AG04450 (cell line): ENCODE data around the gene MYLK. TPM values are rescaled to one million over a fixed set of nuclear protein-coding genes. Genes with fewer than 3 reads are reported as not detected.
"Not testable (repeated sequence)": the region's sequence is repeated elsewhere in the genome, so short reads cannot be mapped to it uniquely, and the experiment has no call there.

Experiments
- CTCF ChIA-PET: fragments of 300-600, 350-600 bp; formaldehyde crosslinking; extraction: SDS; loops from one replicate; lab custom pipeline; 2022; ENCODE audit warnings: antibody characterized with exemption, inconsistent platforms; lab: Charles Lee
- POLR2A ChIA-PET: fragments of 350-600 bp; formaldehyde crosslinking; extraction: SDS; loops from one replicate; lab custom pipeline; 2021; ENCODE audit warnings: antibody characterized with exemption, inconsistent platforms; lab: Yijun Ruan, JAX
- DNase-seq: peaks from one replicate; pipeline ENCODE4 v3.0.0-alpha.2; 2011; ENCODE audit warnings: low read depth, low spot score
- H3K27ac ChIP-seq: one replicate; pipeline ENCODE4 v1.5.1; 2012; ENCODE audit warnings: low read depth, low read length, control low read depth
- H3K27me3 ChIP-seq: one replicate; pipeline ENCODE4 v1.6.0; 2012; ENCODE audit warnings: low read length; ENCODE audit not compliant: control insufficient read depth, insufficient read depth
- H3K4me3 ChIP-seq: 2 replicates; pipeline ENCODE4 v1.5.1; 2011; ENCODE audit warnings: mild to moderate bottlenecking, low read depth, low read length, control low read depth
- H3K9me3 ChIP-seq: 2 replicates; pipeline ENCODE4 v1.5.1; 2012; ENCODE audit warnings: low read length; ENCODE audit not compliant: control insufficient read depth, insufficient read depth
- polyA plus RNA-seq: library from polyadenylated mRNA; depleted of rRNA; stranded (reverse); fragments of >200 nt; gene quantifications from 2 replicates; pipeline ENCODE4 v1.2.3, GENCODE V29; 2011
- TF ChIP-seq, protein P1 (sequence below): IDR thresholded peaks from 2 replicates; pipeline ENCODE4 v1.5.1; 2011; ENCODE audit warnings: low read depth, low read length, control low read depth, inconsistent platforms

MYLK gene
- polyA plus RNA-seq, 1 experiment, result 1,320 TPM

DNA sequence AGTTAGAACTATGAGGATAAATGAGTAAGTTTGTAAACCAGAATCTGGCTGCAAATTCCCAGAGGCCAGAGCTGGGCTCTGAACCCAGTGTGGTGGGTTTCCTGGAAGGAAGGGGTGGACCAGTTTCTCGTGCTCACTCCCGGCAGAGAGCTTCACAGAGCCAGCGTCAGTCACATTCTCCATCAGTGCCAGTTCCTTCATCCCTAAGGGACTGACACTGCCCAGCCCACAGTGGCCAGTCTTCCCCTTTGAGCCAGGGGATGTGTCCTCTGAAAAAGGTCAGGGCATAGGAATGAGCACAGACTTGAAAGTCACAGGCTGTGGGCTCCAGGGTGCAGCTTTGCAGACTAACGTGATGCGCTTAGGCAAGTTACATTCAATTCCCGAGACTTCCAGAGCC, 163.5 kb downstream of the MYLK start:
- H3K9me3 ChIP-seq, result no peaks in the 10 kb centered on the region

DNA sequence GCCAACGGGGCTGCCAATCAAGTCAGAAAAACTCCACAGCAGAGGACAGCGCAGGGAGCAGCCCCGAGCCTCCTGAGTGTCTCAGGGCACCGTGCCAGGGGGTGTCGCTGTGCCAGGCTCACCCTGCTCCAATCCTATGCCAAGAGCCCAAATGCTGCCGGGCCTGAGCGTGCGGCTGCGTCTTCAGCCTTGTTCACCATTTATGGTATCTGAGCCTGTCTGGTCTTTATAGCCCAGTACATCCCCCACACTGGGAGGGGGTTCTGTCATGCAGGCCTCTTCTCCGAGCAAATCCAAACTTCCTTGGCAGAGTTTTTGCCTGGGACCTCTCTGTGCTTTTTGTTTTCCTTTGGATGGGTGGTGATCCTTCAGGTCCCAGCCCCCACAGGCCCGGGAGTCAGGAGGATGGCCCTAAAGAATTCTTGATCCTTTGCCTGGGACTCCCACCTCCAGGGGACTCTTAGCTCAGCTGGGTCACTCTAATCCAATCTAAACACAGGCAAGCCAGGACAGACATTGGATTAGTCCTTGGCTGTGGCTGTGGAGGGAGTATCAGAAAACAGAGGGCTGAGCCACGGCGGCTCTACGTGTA, 164.2 kb downstream of the MYLK start:
- TF ChIP-seq, protein P1, sequence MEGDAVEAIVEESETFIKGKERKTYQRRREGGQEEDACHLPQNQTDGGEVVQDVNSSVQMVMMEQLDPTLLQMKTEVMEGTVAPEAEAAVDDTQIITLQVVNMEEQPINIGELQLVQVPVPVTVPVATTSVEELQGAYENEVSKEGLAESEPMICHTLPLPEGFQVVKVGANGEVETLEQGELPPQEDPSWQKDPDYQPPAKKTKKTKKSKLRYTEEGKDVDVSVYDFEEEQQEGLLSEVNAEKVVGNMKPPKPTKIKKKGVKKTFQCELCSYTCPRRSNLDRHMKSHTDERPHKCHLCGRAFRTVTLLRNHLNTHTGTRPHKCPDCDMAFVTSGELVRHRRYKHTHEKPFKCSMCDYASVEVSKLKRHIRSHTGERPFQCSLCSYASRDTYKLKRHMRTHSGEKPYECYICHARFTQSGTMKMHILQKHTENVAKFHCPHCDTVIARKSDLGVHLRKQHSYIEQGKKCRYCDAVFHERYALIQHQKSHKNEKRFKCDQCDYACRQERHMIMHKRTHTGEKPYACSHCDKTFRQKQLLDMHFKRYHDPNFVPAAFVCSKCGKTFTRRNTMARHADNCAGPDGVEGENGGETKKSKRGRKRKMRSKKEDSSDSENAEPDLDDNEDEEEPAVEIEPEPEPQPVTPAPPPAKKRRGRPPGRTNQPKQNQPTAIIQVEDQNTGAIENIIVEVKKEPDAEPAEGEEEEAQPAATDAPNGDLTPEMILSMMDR, result no peak
- Histone ChIP-seq H3K9me3 (no peaks in the 10 kb centered on the region), H3K27me3 (no peaks in the 10 kb centered on the region), H3K27ac (no peak overlapping the region), H3K4me3 (no peak overlapping the region)
- ChIA-PET POLR2A (no interaction called here), CTCF (interaction anchor here (1.1 to 2.0 kb wide), 3 partner anchors 67 to 78 kb away, joined by 6 to 10 read pairs (median 8); no protein-coding TSS in a partner anchor)
- no peak for DNase-seq

More for the DNA sequence above, 163.5 kb downstream of the MYLK start:
- ChIA-PET CTCF (interaction anchor here (1.1 to 1.3 kb wide), 2 partner anchors 68 to 78 kb away, joined by 6 to 10 read pairs; no protein-coding TSS in a partner anchor), POLR2A (no interaction called here)
- Histone ChIP-seq H3K27ac (no peak overlapping the region), H3K27me3 (no peaks in the 10 kb centered on the region), H3K4me3 (no peak overlapping the region)
- TF ChIP-seq, protein P1, result no peak
- no peak for DNase-seq

DNA sequence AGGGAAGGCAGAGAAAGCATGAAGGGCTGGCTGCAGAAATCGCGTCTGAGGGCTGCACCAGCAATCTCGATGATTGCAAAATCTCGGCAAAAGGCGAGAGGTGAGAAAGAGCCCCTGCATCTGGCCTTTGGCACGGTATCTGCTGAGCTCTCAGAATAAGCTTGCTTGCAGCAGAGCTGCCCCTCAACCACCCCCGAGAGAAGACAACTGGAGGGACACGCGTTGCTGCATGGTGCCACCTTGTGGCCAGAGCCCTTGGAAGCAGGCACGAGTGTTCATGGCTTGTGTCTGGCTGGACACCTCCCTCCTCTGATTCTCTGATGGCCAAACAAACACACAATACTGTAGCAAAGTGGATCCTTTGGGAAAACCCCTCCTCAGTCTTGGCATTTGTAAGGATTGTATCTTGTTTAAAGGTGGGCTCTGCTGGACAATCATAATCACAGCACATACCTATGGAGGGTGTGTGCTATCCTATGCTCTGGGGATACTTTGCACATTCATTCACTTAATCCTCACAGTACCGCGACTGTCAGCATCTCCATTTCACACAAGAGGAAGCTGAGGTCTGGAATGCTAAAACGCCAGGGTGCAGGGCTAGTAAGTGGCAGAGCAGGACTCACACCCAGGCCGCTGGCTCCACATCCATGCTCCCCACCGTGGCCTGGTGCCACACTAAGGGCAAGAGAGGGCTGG, 164.9 kb downstream of the MYLK start:
- TF ChIP-seq, protein P1, result peak; percentile 73
- POLR2A ChIA-PET, result interaction anchor here (1.2 kb wide), 1 partner anchor 77 kb away, joined by 3 read pairs; no protein-coding TSS in a partner anchor
- H3K27ac ChIP-seq, result not testable (repeated sequence)

DNA sequence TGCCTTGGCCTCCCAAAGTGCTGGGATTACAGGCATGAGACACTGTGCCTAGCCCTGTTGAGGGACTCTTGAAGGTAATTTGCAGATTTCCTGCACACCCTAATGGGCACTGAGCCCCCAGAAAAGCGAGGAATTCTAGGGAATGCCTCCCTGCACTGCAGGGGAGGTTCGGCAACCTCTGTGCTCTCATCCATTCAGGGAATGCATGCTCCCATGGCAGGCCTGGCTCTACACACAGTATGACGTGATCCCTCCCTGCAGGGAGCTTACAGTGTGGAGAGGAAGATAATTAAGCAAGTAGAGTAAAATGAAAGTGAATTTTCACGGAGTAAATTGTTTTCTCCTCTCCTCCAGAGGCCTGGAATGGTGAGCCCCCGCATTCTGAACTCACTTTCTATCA, 166.0 kb downstream of the MYLK start:
- ChIA-PET POLR2A (interaction anchor here (1.2 kb wide), 1 partner anchor 76 kb away, joined by 3 read pairs; no protein-coding TSS in a partner anchor), CTCF (interaction anchor here (1.7 to 2.0 kb wide), 4 partner anchors 10 to 76 kb away, joined by 6 to 23 read pairs (median 8); no protein-coding TSS in a partner anchor)
- DNase-seq, result no peak

More for the DNA sequence above, 164.9 kb downstream of the MYLK start:
- not testable (repeated sequence) for H3K27me3 ChIP-seq, H3K9me3 ChIP-seq, H3K4me3 ChIP-seq, DNase-seq
- CTCF ChIA-PET, result interaction anchor here (0.6 to 2.0 kb wide), 6 partner anchors 9 to 77 kb away, joined by 3 to 23 read pairs (median 8); no protein-coding TSS in a partner anchor

DNA sequence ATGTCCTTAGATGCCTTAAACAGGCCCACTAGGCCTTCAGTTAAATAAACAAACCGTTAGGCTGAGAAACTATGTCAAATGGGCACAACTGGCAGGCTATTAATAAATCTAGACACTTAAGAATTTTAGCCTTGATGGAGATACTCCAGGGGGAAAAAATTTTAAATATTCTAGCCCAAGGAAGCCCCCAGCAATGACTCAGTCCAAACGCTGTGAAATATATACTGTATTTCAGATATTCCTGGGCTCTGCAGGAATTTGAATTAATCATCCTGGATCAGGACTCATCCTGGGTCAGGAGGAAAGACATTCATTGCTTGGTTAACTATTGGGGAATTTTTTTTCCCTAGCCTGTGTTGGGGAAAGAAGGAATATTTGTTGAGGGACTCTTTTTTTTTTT, 166.7 kb downstream of the MYLK start:
- POLR2A ChIA-PET, H3K27me3 ChIP-seq, H3K9me3 ChIP-seq, H3K4me3 ChIP-seq, DNase-seq, H3K27ac ChIP-seq: not testable (repeated sequence)
- CTCF ChIA-PET, result interaction anchor here (1.2 to 1.9 kb wide), 4 partner anchors 11 to 75 kb away, joined by 3 to 17 read pairs (median 10); no protein-coding TSS in a partner anchor

More for the DNA sequence above, 166.0 kb downstream of the MYLK start:
- H3K27me3 ChIP-seq, result no peaks in the 10 kb centered on the region
- H3K4me3 ChIP-seq, result no peak overlapping the region
- H3K27ac ChIP-seq, result no peak overlapping the region
- no peaks in the 10 kb centered on the region for H3K9me3 ChIP-seq
- TF ChIP-seq, protein P1, result no peak
